HG02870 (cell line): ENCODE results near the gene C4orf54.

Experiments
- ATAC-seq: cut with Tn5 transposase; IDR thresholded peaks from one replicate; pipeline ENCODE4 v1.9.1; 2021; ENCODE audit warnings: mild to moderate bottlenecking, moderate library complexity; ENCODE audit not compliant: unreplicated experiment

The C4orf54 gene

GRCh38 chr4:99625369-99625768 is 32.3 kb downstream of the C4orf54 start:
- no peak for ATAC-seq

- no peak for ATAC-seq
These were observed 33.4 kb downstream of the C4orf54 start for GRCh38 chr4:99624141-99624719.

GRCh38 chr4:99622341-99622740 is 35.3 kb downstream of the C4orf54 start:
- no peak for ATAC-seq

- no peak for ATAC-seq
These were observed 40.3 kb downstream of the C4orf54 start for GRCh38 chr4:99617374-99617773.

GRCh38 chr4:99615170-99615820 is 42.3 kb downstream of the C4orf54 start:
- ATAC-seq: no peak

GRCh38 chr4:99614491-99614890 is 43.1 kb downstream of the C4orf54 start:
- no peak for ATAC-seq

GRCh38 chr4:99612704-99613103 is 44.9 kb downstream of the C4orf54 start:
- ATAC-seq: no peak

- no peak for ATAC-seq
These were observed 45.3 kb downstream of the C4orf54 start for GRCh38 chr4:99612281-99612680.

- no peak for ATAC-seq
These were observed 46.9 kb downstream of the C4orf54 start for GRCh38 chr4:99610605-99611175.

GRCh38 chr4:99608417-99608816 is 49.2 kb downstream of the C4orf54 start:
- no peak for ATAC-seq
